NCI-H2107 treated with DMSO at 0.1 percent for 48 hours (cell line): ENCODE results near the gene FANCL.
"Not testable (repeated sequence)": the region's sequence is repeated elsewhere in the genome, so short reads cannot be mapped to it uniquely, and the experiment has no call there.

Experiments used
- DNase-seq: peaks from one replicate; lab custom pipeline; 2025; ENCODE audit not compliant: unreplicated experiment; lab: John Stamatoyannopoulos, UW

FANCL gene

GRCh38 chr2:58155160-58155778 is 85.9 kb downstream of the FANCL start:
- no peak for DNase-seq

DNA sequence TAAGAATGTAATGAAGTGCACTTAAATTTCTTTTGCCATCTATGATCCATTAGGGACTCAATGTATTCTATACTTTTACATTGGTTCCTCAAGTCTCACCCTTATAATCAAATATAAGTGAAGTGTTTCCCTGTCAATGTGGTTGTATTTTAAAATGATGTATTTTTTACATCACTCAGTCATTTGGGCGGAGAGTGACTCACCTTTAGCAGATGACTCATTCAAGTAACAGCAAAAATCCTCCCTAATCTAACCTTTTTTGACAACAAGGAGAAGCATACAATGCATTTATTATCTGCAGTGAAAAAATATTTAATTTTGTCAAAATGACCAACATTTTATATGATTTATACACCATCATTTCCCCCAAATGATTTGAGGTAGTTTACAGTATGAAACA is 94.4 kb downstream of the FANCL start:
- DNase-seq, result no peak

- not testable (repeated sequence) for DNase-seq
Observed at GRCh38 chr2:58145769-58146168, 95.4 kb downstream of the FANCL start.

DNA sequence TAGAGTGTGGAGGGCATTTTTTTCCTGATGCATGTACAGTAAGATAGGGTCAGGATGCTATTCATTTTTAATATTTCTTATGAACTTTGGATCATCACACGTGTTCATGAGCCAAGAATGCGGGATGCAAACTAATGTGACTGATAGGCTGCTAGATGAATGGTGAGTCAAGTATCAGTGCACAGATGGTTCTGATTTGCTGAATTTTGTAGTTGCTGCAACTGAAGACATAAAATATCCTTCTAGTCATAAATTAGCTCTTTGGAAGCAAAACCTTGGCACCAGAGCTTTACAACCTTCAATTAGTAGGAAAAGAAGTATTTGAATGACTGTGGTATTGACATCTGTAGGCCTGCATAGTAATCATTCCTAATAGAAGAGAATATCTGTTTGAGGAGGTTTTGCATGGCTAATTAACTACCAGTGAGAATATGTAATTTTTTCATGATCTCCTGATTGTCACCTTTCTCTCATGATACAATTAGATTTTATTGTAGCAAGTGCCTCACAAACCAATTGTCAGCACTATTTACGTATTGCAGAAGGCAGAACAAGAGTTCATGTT is 100.5 kb downstream of the FANCL start:
- no peak for DNase-seq

DNA sequence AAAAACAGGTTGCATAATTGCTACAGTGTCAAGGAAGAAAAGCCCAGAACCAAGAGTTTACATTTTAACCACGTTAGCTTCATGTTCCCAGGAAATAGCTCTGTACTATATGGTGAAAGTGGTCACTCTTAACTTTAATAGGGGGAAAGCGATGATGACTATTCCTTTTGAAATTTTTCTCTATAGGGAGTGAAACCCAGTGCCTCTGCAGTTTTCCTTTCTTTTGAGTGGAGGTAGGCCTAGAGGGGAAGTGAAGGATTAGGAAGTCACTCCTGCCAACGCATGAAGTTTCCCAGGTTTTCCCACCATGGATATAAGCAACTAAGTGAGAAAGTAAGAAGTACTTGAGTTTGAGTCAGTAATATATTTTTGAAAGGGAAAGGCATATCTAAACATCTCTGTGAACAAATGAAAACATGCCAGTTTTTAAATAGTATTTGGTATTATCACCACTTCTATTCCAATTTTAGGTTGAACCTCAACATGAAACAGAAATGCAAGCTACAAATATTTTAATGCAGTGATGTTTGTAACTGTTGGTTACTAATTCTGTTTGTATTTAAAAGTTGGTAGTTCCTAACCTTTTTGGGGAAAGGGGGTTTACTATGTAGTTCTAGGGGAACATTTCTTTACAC is 102.6 kb downstream of the FANCL start:
- no peak for DNase-seq

DNA sequence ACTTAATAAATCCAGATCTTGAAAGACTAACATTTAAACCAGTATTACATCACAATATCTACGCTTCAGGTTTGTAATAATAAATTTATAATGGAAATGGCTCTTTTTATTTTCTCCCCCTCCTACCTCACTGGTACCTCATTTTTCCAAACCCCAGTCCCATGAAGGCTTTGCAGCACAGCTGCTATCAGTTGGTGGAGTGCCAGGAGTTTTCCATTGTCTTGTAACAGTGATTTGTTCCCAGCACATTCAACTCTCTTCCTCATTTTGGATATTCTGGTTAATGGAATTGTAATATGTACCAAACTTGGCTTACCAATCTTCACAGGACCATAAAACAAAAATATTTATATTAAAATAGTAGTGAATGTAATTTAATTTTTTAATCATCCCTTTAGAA is 103.3 kb downstream of the FANCL start:
- DNase-seq, result no peak

DNA sequence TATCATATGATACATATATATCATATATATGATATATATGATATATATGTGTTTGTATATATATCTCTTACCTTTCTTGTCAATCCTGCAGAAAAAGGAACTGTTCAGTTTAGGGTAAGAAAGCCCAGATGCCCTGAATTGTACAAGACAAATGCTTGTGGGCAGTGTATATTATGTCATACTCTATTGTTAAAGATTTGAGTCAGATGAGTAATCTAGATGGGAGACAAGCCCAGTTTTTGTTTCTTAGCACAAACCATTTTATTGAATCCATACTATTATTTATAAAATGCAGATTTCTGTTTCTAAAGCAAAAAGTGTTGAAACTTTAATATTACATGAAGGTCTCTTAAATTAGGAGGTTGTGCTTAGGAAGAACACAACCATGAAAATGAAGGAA is 103.9 kb downstream of the FANCL start:
- DNase-seq, result no peak

- no peak for DNase-seq
Observed at GRCh38 chr2:58135861-58136260, 105.3 kb downstream of the FANCL start.

GRCh38 chr2:58133395-58133794 is 107.7 kb downstream of the FANCL start:
- no peak for DNase-seq

DNA sequence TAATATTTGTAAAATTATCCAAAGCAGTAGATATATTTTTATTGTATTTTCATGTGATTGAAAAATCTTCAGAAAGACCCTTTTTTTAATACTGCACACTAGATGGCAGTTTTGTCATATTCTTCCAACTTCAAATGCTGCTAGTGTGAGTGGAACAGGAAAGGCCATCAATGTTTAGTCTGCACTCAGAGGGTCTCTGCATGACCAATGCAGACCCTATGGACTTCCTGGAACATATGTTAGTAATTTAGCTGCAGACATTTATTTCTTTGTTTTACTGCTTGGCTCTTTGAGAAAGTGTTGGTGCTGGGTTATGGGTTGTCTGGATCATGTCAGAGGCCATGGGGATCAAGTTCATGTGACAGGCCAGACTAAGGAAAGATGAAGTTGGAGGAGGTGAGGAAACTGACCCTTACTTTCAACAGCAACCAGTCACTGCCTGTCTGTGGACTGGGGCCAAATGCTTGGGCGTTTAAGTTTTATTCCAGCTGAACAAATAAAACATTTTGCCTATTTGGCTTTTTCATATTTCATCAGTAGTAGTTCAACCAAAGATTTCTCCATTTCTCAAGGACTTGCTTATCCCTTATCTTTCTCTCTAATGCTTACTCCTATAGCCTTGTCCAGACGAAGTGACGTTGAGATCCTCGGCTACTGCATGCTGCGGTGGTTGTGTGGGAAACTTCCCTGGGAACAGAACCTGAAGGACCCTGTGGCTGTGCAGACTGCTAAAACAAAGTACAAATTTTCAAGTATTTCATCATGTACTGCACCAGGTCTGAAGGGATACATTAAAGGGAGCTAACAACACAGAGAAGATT is 109.7 kb downstream of the FANCL start:
- DNase-seq, result peak; percentile 14

DNA sequence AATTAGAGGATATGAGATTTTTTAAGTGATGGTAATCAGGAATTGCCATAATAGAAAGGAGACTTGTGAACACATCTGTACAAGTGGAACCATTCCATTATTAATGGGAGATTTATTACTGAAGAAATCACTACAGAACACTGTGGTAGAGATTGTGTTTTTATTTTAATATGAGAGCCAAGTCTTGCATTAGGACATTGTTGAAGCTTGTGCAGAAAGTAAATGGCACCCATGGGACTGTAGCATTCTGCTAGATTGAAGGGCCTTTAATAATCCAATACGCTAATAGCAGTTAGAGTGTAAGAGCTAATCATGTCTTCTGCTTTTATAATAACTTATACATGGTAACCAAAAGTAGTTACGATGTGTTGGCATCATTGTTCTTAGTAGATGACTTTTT is 110.9 kb downstream of the FANCL start:
- no peak for DNase-seq

DNA sequence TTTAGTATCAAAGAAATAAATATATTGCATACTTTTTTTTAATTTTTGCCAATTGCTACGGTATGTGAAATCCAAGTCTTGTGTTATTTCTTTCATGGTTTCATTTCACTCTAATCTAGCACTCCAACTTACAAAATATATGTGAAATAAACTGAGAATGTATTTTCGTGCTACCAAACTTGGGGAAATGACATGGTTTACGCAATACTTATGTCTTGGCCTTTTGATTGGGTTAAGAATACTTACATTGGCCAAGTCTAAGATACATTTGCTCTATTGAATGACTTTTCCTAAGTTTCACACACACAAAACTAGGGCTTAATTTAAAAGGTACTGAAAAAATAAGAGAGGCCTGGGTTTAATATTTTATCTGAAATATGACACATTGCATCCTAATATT is 114.0 kb downstream of the FANCL start:
- no peak for DNase-seq

GRCh38 chr2:58122540-58122939 is 118.6 kb downstream of the FANCL start:
- DNase-seq, result no peak

- DNase-seq, result no peak
Observed at GRCh38 chr2:58122040-58122439, 119.1 kb downstream of the FANCL start.

- DNase-seq, result no peak
Observed at GRCh38 chr2:58120626-58121229, 120.4 kb downstream of the FANCL start.

DNA sequence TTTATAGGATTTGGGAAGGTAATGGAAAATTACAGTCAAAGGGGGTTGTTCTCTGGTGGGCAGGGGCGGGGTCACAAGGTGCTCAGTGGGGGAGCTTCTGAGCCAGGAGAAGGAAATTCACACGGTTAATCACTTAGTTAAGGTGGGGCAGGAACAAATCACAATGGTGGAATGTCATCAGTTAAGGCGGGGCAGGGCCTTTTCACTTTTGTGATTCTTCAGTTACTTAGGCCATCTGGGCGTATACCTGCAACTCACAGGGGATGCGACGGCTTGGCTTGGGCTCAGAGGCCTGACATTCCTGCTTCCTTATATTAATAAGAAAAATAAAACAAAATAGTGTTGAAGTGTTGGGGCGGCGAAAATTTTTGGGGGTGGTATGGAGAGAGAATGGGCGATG is 127.6 kb downstream of the FANCL start:
- DNase-seq, result not testable (repeated sequence)

- no peak for DNase-seq
Observed at GRCh38 chr2:58110765-58111164, 130.4 kb downstream of the FANCL start.

- no peak for DNase-seq
Observed at GRCh38 chr2:58109481-58109880, 131.6 kb downstream of the FANCL start.
